GM12874 (cell line): ENCODE measurements around the gene INTS2.

Experiments used
- TF ChIP-seq, protein P1 (sequence below): IDR thresholded peaks from 2 replicates; pipeline ENCODE4 v1.5.1; 2011; ENCODE audit warnings: low read depth, mild to moderate bottlenecking, control low read depth, low read length, moderate library complexity; ENCODE audit not compliant: insufficient read depth

The INTS2 gene

DNA sequence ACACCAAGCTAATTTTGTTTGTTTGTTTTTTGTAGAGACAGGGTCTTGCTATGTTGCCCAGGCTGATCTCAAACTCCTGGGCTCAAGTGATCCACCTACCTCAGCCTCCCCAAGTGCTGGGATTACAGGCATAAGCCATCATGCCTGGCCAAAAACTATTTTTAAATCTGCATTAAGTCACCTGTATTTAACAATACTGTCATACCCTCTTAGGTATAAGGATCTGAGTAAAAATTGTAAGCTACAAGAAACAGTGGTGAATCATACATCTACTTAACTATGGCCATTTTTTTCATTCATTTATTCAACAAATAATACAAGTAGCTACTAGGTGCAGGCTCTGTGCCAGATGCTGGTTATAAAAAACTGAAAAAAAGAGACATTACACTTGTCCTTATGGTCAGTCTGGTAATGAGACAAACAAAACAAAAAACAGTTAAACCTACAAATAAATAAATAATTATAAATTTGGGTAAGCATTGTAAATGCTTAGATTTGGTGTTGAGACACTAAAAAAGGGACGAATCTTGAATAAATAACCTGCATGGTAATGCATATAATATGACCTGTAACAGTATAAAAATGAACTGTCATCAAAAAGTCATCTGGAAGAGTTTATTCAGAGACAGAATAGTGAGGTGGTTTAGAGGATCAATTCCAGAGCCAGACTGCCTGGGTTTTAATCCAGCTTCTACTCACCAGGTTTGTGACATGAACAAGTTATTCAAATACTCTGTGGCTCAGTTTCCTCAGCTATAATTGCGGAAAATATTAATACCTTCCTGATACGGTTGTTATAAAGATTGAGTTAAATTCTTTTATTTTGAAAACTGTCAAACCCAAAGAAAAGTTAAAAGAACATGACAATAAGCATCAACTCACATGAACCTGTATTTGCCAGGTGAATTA, 91.3 kb downstream of the INTS2 start:
- TF ChIP-seq, protein P1, sequence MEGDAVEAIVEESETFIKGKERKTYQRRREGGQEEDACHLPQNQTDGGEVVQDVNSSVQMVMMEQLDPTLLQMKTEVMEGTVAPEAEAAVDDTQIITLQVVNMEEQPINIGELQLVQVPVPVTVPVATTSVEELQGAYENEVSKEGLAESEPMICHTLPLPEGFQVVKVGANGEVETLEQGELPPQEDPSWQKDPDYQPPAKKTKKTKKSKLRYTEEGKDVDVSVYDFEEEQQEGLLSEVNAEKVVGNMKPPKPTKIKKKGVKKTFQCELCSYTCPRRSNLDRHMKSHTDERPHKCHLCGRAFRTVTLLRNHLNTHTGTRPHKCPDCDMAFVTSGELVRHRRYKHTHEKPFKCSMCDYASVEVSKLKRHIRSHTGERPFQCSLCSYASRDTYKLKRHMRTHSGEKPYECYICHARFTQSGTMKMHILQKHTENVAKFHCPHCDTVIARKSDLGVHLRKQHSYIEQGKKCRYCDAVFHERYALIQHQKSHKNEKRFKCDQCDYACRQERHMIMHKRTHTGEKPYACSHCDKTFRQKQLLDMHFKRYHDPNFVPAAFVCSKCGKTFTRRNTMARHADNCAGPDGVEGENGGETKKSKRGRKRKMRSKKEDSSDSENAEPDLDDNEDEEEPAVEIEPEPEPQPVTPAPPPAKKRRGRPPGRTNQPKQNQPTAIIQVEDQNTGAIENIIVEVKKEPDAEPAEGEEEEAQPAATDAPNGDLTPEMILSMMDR = no peak

DNA sequence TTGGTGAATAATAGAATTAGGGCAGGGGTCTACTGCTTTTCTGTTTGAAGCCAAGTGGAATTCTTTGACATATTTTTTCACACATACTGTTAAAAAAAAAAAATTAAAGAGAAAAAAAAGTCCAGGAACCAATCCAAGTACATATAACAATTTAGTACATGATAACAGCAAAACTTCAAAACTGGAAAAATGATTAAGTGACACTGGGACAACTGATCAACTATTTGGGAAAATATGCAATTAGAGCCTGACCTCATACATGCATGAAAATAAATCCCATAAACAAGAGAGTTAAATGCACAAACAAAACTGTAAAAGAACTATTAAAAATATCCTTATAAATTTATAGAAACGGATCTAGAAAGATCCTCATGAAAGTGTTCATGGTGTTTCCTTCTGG, 92.2 kb downstream of the INTS2 start:
- TF ChIP-seq, protein P1 = no peak

DNA sequence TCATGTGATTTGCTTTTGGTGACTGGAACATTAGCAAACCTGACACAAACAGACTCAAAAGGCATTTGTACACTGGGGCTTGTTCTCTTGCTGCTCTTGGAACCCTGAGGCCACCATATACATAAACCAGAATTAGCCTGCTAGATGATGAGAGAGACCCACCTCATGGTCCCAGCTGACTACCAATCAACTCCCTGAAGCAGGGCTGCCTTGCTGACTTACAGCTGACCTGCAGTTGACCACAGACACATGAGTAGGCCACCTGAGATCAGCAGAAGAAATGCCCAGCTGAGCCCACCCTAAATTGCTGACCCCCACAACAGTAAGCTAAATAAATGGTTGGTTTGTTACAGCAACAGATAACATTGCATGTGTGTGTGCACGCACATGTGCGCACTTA, 93.2 kb downstream of the INTS2 start:
- TF ChIP-seq, protein P1 = no peak

DNA sequence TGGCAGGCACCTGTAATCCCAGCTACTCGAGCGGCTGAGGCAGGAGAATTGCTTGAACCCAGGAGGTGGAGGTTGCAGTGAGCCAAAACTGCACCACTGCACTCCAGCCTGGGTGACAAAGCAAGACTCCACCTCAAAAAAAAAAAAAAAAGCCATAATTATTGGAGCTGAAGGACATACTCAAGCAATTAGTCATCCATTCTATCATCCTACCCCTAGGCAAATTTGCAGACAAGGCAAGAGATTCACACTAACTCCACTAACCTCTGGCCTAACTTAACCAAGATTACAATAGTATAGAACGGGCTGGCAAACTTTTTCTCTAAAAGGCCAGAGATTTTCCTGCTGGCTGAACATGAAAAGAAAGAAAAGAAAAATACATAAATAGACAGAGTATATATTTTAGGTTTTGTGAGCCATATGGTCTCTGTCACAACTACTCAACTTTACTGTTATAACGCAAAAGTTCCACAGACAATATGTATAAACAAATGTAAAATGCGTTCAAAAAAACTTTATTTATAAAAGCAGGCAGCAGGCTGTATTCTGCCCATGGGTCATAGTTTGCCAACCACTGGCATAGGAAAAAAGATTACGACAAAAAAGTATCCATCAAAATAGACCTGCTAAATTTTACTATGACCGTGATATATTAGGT, 94.1 kb downstream of the INTS2 start:
- TF ChIP-seq, protein P1 = no peak

DNA sequence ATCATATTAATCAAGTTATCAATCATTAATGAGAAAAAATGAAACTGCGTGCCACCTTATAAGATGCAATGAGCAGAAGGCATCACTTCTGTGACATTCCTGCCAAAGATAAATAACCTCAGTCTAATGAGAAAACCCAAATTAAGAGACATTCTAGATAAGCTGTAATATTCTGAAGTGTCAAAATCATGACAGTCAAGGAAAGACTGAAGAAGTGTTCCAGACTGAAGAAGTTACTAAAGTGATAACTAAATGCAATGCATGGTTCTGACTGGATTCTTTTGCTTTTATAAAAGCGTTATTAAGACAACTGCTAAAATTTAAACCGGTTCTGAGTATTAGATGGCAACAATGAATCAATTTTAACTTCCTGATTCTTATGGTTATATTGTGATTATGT, 95.3 kb downstream of the INTS2 start:
- TF ChIP-seq, protein P1 = no peak

DNA sequence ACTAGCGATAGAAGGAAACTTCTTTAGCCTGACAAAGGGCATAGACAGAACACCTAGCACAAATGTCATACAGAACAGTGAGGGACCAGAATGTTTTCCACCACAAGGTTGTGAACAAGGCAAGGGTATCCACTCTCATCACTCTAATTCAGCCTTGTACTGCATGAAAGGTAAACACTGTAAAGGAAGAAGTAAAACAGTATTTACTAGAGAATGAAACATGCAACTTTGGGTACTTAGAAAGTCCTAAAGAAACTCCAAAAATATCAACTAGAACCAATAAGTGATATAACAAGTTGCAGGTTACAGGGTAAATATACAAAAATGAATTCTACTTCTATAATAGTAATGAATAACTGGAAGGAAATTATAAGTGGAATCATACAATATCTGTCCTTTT, 96.7 kb downstream of the INTS2 start:
- TF ChIP-seq, protein P1 = no peak

DNA sequence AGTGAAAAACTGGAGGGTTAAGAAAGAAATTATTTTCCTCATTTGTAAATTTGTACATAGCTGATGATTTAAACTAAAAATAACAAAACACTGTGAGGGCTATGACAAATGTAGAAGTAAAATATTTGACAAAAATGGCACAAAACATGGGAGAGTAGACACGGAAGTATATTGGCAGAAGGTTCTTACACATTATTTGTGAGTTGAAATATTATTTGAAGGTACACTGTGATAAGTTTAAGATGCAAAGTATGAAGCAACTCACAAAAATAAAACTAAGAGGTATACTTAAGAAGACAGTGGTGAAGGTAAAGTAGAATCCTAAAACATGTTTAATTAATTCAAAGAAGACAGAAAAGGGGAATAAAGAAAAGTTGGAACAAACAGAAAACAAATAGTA, 99.1 kb downstream of the INTS2 start:
- TF ChIP-seq, protein P1 = no peak
